C1 segment of cervical spinal cord (tissue), 14 donors: ENCODE measurements around the gene ZNF699.
"Not testable (repeated sequence)": the region's sequence is repeated elsewhere in the genome, so short reads cannot be mapped to it uniquely, and the experiment has no call there.

Experiments used
- DNase-seq, 14 donors: peaks; one replicate each; lab custom pipeline; 2025; lab: John Stamatoyannopoulos, UW

ZNF699 gene

DNA sequence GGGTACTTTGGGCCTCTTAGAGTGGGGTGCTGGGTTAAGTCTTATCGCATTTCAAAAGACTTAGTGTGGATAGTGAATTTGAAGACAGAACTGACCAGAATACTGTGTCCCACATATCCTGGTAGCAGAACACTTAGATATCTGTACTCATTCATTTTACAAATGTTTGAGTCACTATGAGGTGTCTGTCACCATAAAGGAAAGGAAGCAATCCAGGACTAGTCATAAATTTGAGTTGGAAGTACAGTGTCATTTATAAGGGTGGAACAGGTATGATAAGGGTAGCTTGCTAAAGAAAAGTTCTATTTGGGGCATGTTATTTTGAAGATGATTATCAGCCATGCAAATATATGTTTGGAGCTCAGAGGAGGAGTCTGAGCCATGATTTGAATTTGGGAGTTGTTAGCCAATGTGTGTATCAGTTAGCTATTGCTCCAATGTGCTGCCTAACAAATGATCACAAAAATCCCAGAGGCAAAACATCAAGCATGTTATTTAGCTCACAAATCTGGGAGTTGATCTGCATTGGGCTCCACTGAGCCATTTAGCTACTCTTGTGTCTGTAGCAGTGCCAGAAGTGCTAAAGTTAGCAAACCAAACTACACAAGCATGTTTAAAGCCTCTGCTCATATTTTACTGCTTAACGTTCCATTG is 20.3 kb downstream of the ZNF699 start:
- no peak for DNase-seq

DNA sequence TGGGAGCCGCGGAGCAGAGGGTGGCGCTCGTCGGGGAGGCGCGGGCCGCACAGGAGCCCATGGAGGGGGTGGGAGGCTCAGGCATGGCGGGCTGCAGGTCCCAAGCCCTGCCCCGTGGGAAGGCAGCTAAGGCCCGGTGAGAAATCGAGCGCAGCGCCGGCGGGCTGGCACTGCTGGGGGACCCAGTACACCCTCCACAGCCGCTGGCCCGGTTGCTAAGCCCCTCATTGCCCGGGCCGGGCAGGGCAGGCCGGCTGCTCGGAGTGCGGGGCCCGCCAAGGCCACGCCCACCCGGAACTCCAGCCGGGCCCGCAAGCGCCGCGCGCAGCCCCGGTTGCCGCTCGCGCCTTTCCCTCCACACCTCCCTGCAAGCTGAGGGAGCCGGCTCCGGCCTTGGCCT is 26.2 kb downstream of the ZNF699 start:
- DNase-seq: not testable (repeated sequence)

DNA sequence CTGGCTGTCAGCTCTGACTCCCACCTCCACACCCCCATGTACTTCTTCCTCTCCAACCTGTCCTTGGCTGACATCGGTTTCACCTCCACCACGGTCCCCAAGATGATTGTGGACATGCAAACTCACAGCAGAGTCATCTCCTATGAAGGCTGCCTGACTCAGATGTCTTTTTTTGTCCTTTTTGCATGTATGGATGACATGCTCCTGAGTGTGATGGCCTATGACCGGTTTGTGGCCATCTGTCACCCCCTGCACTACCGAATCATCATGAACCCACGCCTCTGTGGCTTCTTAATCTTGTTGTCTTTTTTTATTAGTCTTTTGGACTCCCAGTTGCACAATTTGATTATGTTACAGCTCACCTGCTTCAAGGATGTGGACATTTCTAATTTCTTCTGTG is 58.4 kb downstream of the ZNF699 start:
- DNase-seq: no peak

DNA sequence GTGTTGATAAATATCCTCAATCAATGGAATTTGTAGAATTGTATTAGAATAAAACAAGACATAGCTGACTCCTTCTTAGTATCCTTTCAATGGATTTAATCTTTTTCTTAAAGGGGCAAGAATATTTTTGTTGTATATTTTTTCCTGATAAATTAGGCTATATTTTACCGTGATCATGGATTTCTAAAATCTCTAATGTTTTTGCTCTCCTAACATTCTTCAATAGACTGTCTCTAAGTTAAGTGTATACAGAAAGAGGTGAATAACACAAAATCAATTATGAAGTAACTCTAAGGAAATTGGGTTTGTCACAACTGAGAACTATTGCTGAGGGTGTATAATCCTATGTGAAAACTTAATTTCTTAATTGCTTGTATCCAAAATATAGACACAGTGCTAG is 59.0 kb downstream of the ZNF699 start, which contains the start of gene OR7E24:
TSS of gene OR7E24 (plus strand) at position 301 of the 400 bp plus-strand sequence. CDS start 114 bp downstream, outside the sequence.
- DNase-seq: no peak
